ENCODE measurements around the gene UBE2D4.
"Not testable (repeated sequence)": the region's sequence is repeated elsewhere in the genome, so short reads cannot be mapped to it uniquely, and the experiment has no call there.

Gene UBE2D4

GRCh38 chr7:43914795-43915194 lies 11.4 kb upstream of the UBE2D4 start:
- DNase-seq, result no peak

- no peak for DNase-seq
Measured at GRCh38 chr7:43915907-43916306, 10.3 kb upstream of the UBE2D4 start.

GRCh38 chr7:43921423-43921822 lies 4.8 kb upstream of the UBE2D4 start:
- DNase-seq, result no peak

GRCh38 chr7:43922726-43923125 lies 3.5 kb upstream of the UBE2D4 start:
- DNase-seq, result no peak

GRCh38 chr7:43926798-43927123 lies 525 bp downstream of the UBE2D4 start:
- no peak for DNase-seq

- DNase-seq, result no peak
Measured at GRCh38 chr7:43927810-43928209, 1.6 kb downstream of the UBE2D4 start.

- no peak for DNase-seq
Measured at GRCh38 chr7:43929529-43930457, 3.6 kb downstream of the UBE2D4 start.

GRCh38 chr7:43931346-43931745 lies 5.1 kb downstream of the UBE2D4 start:
- no peak for DNase-seq

- no peak for DNase-seq
Measured at GRCh38 chr7:43933902-43934560, 7.8 kb downstream of the UBE2D4 start.

GRCh38 chr7:43937444-43937843 lies 11.2 kb downstream of the UBE2D4 start:
- no peak for DNase-seq

GRCh38 chr7:43938892-43939482 lies 12.8 kb downstream of the UBE2D4 start:
- DNase-seq, result no peak

- DNase-seq, result no peak
Measured at GRCh38 chr7:43942250-43942649, 16.0 kb downstream of the UBE2D4 start.

GRCh38 chr7:43942997-43943396 lies 16.8 kb downstream of the UBE2D4 start:
- no peak for DNase-seq

GRCh38 chr7:43943417-43944187 lies 17.4 kb downstream of the UBE2D4 start:
- DNase-seq, result no peak

GRCh38 chr7:43944286-43944685 lies 18.1 kb downstream of the UBE2D4 start:
- no peak for DNase-seq

- DNase-seq, result no peak
Measured at GRCh38 chr7:43952028-43952427, 25.8 kb downstream of the UBE2D4 start.

- no peak for DNase-seq
Measured at GRCh38 chr7:43953071-43953470, 26.8 kb downstream of the UBE2D4 start.

- DNase-seq, result peak; percentile 4
Measured at GRCh38 chr7:43954524-43955228, 28.4 kb downstream of the UBE2D4 start.

- DNase-seq, result no peak
Measured at GRCh38 chr7:43956027-43956426, 29.8 kb downstream of the UBE2D4 start.

- DNase-seq, result no peak
Measured at GRCh38 chr7:43960933-43961332, 34.7 kb downstream of the UBE2D4 start.

GRCh38 chr7:43966392-43966791 lies 40.2 kb downstream of the UBE2D4 start:
- DNase-seq, result not testable (repeated sequence)
